Medulla oblongata (tissue), 1 donor: ENCODE results near the gene PDE5A.
"Not testable (repeated sequence)": the region's sequence is repeated elsewhere in the genome, so short reads cannot be mapped to it uniquely, and the experiment has no call there.

Experiments
- DNase-seq: peaks from one replicate; pipeline ENCODE4 v3.0.0-alpha.2; 2015; ENCODE audit errors: extremely low spot score

Gene PDE5A

GRCh38 chr4:119646347-119647071 lies 17.9 kb upstream of the PDE5A start:
- no peak for DNase-seq

DNA sequence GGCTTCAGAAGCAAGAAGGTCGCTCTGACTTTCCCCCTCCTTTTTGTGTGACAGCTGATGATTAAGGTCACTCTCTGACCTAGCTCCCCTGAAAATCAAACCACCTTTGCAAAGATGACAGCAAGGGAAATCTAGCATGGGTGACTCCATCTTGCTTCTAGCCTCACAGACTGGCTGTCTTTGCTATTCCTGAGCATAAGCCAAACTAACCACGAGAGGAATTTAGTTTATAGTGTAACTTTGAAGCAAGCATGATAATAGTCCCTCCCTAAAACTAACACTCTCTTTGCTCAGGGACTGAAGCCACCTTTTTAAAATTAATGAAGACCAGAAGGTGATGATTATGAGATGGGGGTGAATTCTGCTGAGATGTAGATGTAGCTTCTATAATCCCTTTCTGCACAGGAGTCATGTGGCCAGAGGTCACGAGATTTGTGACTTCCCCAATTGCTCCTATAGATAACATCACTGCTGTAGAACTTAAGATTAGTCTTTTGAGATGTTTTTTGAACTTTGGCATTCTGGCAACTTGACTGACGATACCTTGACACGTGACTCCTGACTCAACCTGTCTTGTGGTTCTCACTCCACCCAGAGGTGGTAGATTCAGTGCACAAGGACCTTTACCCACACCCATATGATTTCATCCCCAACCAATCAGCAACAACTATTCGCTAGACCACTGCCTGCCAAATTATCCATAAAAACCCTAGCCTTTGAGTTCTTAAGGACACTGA lies 14.9 kb upstream of the PDE5A start:
- DNase-seq, result no peak

DNA sequence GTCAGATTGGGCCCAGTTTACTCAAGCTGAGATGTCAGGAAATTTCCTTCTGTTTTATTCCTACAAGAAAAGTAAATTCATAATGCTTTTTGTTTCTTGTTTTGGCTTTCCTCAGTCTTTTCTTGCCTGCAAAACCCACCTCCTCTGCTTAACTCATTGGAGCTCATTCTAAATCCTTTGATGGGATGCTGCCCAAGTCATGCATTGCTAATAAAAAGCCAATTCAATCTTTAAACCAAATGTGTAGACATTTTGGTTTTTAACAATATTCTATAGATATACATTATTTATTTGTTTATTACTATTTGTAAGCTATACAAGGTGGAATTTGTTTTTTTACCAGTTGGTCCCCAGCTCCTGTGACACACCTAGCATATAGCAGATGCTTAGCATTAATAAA lies 13.2 kb upstream of the PDE5A start:
- no peak for DNase-seq

- no peak for DNase-seq
Observed at GRCh38 chr4:119638359-119638758, 9.8 kb upstream of the PDE5A start.

DNA sequence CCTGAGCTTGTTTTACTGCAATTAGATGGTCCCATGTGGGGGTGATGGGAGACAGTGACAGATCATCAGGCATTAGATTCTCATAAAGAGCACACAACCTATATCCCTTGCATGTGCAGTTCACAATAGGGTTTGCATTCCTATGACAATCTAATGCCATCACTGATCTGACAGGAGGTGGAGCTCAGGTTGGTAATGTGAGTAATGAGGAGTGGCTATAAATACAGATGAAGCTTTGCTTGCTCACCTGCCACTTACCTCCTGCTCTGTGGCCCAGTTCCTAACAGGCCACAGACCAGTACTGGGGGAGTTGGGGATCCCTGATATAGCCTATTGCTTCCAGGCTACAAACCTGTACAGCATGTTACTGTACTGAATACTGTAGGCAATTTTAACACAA lies 8.2 kb upstream of the PDE5A start:
- not testable (repeated sequence) for DNase-seq

DNA sequence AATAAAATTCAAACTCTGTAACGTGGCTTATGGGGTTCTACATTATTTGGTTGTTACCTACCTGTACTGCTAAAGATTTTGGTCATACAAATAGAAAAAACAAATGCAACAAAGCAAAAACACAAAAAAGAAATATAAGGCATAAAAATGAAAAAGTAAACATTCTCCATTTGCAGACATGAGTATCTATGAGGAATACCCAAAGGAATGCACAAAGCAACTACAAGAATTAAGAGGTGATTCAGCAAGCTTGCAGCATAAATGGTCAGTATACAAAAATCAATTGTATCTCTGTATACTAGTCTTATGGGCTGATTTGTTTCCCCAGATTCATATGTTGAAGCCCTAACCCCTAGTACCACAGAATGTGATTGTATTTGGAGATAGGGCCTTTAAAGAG lies 3.6 kb upstream of the PDE5A start:
- no peak for DNase-seq

DNA sequence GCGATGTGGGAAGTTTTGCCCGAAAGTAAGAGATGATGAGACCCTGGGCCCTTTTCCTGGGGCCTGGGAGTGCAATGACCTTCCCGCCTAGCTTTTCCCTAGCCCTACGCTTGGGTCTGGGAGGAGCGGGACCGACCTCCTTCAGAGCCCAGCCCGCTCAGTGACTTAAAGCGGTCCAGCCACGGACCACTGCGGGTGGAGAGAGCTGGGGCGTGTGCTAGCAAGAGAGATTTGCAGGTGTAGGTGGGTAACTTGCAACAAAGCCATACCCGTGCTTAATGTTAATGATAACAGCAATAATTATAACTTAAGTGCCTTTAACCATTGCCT lies 503 bp upstream of the PDE5A start:
- DNase-seq, result no peak

DNA sequence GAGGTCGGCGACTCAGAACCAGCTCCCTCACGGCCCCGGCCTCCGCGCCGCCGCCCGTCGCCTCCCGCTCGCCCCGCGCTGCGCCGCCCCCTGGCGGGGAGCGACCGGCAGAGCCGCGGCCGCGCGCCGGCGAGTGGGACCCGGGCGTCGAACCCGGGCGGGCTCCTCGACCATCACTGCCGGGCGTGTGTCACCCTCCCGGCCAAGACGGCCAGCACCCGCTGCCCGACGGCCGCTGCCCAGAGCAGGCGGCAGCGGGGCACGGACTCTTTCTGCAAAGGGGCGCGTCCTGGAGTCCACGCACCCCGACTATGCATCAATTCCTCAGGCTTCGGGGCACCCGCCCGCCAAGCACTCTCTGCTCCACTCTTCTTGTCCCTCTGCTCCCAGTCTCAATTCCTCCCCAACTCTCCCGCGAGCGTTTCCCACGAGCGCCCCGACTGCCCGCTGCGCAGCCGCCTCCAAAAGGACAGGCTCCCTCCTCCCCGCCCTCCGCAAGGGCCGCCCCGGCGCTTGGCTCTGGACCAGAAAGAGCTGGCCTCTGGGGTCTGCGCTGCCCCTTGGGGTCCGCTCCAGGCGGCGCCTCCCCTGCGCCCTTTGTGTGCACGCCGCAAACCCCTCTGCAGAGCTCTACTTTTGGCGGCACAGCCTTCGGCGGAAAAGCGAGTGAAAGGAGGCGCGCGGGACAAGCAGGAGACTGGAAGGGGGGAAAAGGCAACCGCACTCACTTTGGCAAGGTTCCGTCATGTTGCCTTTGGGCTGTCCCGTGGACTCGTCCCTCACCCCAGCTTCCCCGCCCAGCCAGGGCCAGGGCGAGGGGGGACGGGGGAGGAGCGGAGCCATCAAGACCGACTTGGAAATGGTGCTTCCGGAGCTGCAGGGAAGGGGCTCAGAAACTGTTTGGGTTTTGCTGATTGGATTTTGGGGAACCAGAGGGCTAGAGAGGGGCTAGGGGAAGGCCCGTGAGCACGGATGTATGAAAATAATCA lies 1.0 kb downstream of the PDE5A start:
- peak; percentile 18 for DNase-seq

DNA sequence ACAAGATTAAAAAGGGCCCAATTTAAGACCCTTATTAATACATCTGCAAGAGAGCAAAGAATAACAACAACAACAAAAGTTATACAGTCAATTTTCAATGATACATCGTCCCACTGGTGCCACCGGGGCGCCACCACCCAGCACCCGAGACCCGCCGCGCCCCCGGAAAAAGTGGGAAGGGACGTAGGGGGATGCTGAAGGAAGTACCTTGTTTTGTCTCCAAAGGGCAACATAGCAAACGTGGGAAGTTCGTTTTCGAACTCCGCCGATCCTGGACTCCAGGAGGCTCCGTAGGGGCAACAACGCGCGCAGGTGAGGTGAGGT lies 1.7 kb downstream of the PDE5A start:
- no peak for DNase-seq

- no peak for DNase-seq
Observed at GRCh38 chr4:119626420-119626819, 2.2 kb downstream of the PDE5A start.

DNA sequence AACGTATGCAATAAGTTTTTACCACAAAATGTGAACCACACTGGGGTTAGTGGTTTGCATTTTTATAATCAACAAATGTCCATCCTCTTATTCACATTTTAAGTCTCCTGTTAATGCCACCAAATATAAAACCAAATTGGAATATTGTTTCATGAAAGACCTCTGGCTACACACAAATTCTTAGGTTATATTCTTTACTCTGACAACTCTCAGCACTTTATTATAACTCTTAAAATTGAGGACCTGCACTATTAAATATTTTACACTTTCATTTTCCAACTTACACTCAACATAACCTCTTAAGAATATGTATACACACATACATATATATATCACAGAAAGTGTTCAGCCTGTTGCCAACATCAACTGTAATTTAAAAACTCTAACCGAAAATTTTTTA lies 2.8 kb downstream of the PDE5A start:
- no peak for DNase-seq

DNA sequence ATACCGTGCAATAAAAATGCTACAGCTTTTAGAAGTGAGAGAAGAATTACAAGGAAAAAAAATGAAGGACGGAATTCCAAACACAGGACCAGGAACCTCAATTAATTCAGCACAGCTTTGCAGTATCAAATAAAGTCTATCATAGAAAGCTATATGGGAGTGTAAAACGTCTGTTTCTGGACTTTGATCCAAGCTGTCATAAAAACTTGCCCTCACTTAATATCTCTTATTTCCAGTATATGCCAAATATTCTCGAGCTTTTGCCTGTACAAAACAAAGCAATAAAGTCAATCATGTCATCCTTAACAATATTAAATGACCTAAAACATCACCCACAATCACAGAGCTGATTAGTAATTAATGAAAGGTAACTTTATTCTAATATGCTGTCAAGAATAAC lies 4.2 kb downstream of the PDE5A start:
- DNase-seq, result no peak

- DNase-seq, result no peak
Observed at GRCh38 chr4:119623025-119623424, 5.6 kb downstream of the PDE5A start.

GRCh38 chr4:119615068-119615719 lies 13.4 kb downstream of the PDE5A start:
- no peak for DNase-seq

DNA sequence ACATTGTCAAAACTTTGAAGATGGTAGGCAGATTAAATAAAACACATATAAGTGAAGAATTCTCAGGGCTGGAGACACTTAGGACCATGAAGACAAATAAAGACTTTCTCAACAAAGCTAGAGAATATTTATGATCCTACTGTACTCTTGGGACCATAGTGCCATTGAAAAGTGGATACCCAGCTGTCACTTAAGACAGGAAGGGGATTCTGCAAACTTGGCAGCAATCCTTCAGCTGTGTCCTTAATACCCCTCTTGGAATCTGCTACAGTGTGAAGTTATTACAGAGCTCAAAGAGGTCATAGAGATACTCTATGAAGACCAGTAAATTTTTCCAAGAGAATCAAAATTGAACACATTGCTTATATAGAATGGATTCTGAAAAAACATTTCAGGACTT lies 24.3 kb downstream of the PDE5A start:
- DNase-seq, result no peak

DNA sequence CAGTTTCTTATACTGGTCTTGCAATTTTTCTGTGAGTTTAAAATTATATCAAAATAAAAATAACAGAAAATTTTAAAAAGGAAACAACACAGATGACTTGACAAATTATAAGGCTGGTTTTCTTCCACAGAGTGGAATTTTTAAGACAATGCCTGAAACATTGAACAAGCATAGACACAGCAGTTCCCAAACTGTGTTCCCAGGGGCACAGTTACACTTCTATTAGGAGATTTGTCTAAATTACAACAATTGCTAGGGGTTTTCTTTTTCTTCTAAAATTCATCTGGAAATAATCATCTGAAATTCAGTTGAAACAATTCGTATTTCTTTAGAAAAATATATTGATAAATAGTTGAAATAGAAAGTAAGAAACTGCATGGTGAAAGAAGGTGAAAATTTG lies 26.2 kb downstream of the PDE5A start:
- DNase-seq, result no peak

DNA sequence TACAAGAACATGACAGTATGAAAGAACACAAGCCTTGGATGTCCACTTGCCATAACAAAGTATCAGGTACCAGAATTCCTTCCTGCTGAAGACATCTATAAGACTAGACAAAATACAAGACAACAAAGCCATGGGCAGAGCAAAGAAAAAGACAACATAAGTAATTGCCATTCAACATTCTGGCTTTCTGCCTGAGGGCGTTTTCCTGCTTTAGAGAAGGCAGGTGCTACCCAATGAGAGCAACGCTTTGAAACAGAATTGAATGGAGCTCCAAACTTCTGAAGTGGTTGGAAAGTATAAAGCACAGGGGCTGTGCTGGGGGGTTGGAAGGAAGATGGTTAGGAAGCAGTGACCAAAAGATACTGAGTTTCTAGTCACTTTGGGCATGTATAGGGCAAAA lies 30.1 kb downstream of the PDE5A start:
- no peak for DNase-seq

DNA sequence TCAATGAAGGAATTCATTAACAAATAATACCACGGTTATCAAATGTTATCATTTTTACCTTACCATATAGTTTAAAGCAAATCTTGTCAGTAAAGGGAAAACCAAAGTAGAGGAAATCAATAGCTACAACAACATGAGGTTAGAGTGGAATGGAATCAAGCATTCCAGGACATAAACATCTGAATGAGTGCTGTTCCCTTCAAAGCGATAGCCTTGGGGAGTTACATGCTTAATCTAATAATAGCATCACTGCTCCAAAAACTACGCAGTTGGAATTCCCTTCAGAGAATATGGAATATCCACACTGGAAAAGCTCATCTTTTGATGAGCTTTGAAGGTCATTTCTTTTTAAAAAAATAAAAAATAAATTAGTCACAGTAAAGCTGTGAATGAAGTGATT lies 31.2 kb downstream of the PDE5A start:
- DNase-seq, result no peak

GRCh38 chr4:119593698-119594097 lies 34.9 kb downstream of the PDE5A start:
- no peak for DNase-seq

GRCh38 chr4:119592830-119593229 lies 35.8 kb downstream of the PDE5A start:
- DNase-seq, result no peak

DNA sequence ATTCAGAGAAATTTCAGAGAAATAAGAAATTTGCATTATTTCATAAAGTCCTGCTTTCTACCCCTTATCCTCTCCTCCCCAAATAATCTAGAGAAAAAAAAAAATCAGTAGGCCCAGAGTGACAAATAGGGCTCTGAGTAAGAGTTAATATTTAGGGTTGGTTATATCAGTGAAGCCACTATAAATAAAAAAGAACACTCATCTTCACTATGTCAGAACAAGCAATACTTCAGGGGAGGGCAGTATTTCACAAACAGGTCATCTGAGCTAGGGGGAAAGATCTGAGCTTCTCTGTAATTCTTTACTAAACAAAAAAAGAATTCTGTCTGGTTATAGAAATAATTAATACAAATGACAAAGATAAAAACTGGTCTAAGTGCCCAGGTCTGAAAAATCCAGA lies 39.4 kb downstream of the PDE5A start:
- no peak for DNase-seq

GRCh38 chr4:119587796-119588195 lies 40.8 kb downstream of the PDE5A start:
- no peak for DNase-seq
